HG03439 (cell line): ENCODE measurements around the gene UBAP2.
"Not testable (repeated sequence)": the region's sequence is repeated elsewhere in the genome, so short reads cannot be mapped to it uniquely, and the experiment has no call there.

Experiments used
- ATAC-seq: cut with Tn5 transposase; IDR thresholded peaks from one replicate; pipeline ENCODE4 v1.9.1; 2021; ENCODE audit warnings: mild to moderate bottlenecking, moderate library complexity; ENCODE audit not compliant: unreplicated experiment

UBAP2 gene

DNA sequence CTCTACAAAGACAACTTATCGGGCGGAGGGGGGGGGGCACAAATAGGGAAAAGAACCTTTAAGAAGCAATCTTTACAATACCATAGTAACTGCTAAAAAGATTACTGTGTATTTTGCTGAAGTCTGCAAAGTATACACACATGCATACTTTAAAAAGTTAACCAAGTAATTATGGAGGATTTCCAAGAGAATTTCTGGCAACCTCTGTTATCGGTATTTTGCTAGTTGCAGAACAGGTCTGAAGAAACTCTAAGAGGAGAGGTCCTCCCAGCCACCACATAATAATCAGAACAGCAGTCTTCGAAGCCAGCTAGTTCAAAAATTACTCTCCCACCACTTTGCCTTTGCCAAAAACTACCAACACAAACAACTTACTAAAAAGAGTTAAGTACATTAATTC is 56.1 kb downstream of the UBAP2 start:
- no peak for ATAC-seq

DNA sequence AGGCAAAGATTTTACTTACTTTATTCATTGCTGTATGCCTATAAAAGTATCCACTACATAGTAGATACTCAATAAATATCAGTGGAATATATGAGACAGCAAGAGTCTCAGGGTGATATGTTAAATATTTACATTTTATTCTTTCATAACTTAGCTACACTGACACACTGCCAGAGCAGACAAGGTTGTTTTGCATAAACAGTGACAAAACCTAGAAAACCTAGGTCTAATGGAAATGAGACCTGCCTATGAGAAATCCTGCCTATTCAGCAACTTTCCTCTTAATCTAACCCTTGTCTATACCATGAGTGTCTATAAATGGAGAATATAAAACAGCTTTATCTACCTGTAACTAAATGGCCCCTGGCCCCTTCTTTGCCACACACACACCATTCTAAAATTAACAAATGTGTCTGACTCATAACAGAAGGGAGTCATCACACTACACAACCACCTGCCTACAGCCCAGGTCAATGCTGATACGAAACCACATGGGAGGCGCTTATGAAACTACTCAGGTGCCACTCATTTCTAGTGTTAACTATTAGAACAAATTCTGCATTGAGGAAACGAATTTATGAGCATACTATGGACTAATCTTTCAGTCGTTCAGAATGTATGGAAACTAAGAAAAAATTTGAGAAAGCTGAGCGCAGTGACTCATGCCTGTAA is 60.3 kb downstream of the UBAP2 start:
- peak; percentile 96 for ATAC-seq

DNA sequence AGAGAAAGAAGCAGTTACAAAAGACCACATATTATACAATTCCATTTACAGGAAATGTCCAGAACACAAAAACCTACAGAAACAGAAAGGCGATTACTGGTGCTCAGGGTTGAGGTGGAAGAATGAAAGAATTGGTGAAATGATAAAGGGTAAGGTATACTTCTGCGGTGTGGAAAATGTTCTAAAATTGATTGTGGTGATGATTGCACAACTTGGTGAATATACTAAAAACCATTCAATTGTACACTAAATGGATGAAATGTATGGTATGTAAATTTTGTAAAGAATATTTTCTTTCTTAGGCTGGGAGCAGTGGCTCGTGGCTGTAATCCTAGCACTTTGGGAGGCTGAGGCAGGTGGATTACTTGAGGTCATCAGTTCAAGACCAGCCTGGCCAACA is 72.3 kb downstream of the UBAP2 start:
- no peak for ATAC-seq

DNA sequence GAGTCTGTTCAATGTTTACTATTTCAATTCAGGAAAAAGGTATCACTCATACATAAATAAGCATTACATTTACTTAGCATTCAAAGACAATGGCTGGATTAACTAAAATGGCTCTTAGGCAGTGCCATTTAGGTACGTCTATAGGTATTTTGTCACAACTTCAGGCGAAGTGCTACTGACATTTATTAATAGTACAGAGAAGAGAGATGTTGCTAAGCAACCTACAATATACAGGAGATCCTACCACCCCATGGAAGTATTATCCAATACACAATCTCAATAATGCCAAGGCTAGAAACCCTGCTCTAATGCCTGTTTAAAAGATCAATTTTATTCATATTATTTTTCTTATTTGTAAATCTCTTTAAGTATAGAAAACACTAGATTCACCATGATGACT is 76.0 kb downstream of the UBAP2 start:
- no peak for ATAC-seq

DNA sequence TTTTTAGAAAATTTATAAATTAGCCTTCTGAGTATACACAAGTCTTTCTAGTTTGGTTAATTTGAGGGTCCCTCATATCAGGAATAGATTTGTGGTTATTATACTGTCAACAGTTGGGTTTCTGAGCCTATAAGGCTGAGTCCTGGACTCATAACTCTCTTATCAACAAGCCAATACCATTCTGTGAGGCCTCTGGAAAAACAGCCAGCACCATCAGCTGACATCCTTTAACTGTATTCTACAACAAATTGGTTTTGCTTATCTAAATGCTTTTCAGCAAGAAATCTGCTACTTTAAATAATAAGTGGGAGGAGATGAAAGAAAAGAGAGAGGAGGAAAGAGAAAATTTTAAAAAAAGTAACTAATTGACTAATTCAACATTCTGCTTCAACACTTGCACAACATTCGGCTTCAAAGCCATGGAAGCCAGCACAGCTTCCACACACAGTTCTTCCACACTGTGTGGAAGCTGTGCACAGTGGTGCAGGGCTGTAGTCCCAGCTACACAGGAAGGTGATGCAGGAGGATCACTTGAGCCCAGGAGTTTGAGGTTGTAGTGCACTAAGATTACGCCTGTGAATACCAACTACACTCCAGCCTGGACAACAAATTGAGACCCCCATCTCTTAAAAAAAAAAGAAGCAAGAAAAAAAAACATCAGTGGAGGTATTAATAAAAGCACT is 84.5 kb downstream of the UBAP2 start:
- no peak for ATAC-seq

DNA sequence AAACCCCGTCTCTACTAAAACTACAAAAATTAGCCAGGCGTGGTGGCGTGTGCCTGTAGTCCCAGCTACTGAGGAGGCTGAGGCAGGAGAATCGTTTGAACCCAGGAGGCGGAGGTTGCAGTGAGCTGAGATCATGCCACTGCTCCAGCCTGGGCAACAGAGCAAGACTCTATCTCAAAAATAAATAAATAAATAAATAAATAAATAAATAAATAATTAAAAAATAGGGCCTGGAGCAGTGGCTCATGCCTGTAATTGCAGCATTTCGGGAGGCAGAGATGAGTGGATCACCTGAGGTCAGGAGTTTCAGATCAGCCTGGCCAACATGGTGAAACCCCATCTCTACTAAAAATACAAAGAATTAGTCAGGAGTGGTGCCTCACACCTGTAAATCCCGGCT is 86.2 kb downstream of the UBAP2 start:
- ATAC-seq, result not testable (repeated sequence)

DNA sequence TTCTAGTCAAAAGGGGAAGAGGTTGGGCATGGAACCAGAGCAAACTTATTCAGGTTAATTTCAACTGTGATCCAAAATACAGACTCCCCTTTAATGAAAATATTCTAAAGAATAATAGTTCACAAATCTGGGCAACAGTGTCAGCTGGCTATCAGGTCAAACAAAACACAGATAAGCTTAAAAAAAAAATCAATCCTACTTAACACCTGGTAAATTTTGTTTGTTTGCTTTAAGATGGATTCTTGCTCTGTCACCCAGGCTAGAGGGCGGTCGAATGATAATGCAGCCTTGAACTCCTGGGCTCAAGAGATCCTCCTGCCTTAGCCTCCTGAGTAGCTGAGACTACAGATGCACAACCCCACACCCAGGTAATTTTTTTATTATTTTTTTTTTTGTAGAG is 89.0 kb downstream of the UBAP2 start:
- ATAC-seq, result no peak

DNA sequence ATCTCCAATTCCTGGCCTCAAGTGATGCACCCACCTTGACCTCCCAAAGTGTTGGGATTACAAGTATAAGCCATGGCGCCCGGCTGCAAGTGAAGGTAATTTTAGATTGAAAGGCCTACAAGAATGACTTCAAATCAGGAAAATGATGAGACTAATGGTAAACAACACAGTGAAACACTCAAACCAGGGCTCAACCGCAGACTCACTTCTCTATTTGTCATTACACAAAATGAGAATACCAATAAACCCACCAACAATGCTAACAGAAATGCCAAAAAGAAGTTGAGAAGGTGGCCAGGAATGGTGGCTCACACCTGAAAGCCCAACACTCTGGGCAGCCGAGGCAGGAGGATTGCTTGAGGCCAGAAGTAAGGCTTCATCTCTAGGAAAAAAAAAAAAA is 92.1 kb downstream of the UBAP2 start:
- no peak for ATAC-seq

DNA sequence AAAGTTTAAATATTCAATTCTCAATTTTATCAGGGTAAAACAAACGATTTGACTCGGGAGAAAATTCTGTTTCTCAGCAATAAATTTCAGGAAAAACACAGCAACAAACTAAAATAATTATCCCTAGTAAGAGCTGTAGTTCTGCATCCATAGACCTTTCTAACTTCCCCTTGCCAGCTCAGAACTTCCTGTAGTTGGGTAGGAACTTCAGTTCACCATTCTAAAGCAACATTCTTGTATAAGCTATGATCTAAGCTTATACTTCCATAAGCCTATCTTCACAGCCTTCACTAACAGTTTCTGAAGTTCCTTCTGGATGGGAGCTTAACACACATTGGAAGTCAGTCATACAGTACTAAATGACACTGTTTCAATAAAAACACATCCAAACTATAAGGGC is 96.6 kb downstream of the UBAP2 start:
- ATAC-seq, result no peak

DNA sequence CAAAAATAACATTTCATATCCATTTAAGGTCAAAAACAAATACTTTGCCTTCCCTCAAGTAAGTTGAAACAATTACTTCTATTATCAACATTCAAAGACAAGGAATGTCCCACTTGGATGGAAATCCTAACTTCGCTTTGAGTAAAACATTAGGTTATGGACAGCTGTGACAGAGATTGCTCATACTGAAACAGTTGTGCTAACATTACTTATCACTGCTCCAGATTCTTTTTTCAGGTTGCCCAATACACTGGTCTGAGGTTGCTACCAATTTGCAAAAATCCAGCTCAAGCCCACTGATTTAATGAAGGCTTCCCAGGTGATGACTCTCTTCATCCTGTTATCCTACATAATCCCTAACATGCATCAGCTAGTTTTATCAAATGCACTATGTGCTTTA is 98.3 kb downstream of the UBAP2 start:
- no peak for ATAC-seq

DNA sequence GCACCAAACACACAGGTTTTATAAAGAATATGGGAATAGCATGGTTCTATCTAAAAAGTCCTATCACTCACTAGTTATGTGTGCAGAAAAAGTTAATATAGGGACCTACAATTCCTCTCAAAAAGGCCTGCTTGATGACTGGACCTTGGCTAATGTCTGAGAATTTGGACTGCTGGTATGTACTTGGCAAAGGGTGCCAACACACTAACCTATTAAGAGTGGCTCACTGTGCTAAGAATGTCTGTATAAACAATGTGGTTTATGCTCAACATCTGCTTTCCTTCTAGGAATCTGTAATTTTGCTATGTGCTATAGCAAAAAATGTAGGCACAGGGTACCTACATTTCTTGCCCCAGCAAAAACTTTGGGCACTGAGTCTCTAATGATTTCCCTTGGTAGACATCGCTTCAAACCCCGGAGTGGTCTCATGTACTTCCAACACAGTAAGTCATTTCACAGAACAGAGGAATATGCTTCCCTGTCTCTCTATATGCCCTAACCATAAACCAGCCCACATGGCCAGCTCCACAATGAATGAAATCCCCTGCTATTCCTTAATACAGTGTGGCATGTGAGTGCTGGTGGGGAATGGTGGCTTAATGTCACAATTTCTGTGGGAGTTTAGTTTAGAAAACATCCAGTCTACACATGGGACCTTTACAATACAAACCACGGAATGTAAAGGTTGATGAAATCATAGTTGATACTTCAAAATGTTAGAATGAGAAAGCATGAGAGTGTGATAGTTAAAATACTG is 101.7 kb downstream of the UBAP2 start:
- ATAC-seq, result no peak

DNA sequence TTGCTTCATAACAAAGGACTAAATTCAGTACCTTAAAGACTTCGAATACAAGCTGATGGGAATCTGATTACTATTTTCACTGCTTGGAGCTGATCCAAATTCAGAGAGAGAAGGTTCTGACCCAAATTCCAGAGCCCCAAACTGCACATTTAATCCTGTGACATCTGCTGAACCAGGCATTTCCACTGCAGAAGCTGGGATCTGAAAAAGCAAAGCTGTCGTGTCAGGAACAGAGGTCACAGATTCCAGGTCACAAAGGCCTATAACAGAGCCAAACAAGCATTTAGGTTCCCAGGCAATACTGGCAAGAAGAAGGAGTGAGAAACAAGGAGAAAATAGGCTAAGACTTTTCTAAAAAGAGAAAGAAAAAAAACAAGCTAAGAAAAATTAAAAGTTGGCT is 105.3 kb downstream of the UBAP2 start:
- ATAC-seq, result no peak

DNA sequence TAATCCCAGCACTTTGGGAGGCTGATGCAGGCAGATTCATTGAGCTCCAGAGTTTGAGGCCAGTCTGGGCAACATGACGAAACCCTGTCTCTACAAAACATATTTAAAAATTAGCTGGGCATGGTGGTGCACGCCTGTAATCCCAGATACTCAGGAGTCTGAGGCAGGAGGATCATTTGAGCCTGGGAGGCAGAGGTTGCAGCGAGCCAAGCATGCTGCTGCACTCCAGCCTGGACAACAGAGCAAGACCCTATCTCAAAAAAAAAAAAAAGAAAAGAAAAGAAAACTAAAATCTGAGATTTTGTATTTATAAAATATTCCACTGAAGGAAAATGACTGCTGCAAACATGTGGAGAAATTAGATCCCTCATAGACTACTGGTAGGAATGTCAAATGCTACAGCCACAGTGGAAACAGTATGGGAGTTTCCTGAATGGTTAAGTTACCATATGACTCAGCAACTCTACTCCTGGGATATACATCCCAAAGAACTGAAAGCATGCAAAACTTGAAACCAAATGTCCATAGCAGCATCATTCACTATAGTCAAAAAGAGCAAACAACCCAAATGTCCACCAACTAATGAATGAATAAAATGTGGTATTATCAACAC is 106.1 kb downstream of the UBAP2 start:
- no peak for ATAC-seq

DNA sequence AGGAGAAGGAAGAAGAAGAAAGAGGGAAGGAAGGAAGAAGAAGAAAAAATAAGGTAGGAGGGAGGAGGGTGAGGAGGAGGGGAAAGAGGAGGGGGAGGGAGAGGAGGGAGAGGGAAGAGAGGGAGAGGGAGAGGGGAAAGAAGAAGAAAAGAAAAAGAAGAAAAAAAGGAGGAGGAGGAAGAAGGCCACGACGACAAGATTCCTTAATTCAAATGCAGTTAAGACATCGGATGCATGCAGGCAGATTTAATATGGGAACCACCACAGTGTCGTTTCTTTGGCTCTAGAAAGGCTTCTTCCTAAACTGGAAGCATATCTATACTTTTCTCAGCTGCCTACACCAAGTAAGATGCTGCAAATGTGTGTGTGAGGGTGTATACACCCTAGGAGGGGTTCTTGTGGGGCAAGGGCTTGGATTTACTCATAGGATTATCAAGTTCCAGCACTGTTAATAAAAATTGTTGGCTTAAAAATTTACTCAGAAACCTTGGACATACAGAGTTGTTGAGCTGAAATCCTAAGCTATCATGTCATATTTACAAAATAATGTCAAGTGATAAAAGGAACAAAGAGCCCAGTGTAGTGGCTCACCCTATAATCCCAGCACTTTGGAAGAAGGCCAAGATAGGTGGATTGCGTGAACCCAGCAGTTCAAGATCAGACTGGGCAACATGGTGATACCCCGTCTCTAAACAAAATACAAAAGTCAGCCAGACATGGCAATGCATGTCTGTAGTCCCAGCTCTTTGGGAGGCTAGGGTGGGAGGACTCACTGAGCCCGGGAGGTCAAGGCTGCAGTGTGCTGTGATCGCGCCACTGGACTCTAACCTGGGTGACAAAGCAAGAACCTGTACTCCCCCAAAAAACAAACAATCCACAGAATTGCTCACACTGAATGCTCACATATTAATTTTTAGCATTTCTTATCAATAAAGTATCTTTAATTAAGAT is 108.5 kb downstream of the UBAP2 start:
- ATAC-seq, result no peak

DNA sequence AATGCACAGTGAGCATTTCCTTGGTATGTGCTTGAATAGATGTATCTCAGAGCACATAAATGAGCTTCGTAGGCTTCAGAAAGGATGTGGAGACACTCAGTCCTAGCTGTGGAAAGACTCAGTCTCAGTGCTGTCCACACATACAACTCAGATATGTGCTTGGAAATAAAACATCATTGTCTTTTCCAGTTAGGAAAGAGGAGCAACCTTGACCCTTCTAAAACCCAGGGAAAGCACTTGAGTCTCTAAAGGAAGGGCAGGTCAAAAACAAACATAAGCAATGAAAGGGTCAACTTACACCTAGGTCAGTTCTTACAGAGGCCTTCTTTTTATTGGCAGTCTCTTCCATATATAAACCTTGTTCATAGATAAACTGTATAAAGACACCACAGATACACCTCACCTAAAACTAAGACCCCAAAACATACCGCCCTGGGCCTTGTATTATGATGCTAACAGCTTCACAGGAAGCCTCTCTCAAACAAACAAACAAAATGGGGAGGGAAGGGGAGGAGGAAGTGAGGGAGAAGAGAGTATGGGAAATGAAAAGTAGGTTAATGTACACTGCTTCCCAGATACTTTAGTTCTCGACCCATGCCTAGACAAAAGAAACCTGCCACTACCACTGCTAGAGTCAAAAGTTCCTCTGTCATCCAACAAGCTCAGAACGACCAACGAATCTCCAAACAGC is 114.4 kb downstream of the UBAP2 start:
- ATAC-seq, result no peak

DNA sequence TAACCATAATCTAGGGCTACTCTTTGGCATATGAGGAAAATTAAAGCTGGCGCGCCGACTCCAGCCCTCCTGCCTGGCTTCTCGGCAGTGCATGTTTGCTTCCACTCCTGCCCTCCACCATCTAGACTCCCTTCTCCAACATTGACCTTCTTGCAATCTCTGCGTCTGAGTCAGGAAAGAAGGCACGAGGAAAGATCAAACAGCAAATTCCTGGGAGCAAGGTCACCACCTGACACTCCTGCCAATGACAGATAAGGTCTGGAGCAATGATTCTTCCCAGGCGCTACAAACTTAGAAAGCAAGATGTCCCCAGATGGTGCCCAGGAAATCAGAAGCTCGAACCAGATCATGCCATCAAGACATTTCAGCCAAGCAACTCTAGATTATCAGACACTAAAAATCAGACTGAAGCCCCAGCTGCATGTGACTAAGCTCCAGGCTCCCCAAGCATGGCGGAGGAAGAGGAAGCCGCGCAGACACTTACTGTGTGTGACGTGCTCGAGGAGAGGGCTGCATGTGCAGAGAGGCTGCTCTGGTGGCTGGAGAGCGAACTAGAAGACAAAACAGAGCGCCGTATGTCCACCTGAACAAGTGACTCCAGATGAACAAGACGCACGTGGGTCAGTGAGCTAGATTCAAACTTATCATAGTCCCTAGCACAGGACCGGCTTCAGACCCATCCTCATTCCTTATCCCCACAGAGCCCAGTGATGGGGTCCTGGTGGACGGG is 116.4 kb downstream of the UBAP2 start:
- ATAC-seq, result no peak

DNA sequence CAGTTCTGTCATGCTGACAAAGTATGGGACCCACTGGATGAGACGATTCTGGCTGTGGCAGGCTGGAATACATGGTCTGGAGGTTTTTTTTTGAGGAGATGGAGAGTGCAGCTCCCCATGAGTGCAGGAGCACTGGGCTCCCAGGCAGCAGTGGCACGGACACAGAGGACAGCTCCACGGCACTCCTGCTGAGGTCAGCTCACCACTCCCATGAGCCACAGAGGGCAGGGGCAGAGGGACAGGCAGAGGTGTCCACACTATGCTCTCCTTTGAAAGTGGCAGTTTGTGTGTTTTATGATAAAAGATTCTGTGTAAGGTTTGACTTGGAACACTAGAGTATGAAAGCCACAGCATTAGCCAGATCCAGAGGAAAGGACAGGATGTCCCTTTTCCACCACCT is 117.4 kb downstream of the UBAP2 start:
- ATAC-seq, result no peak

DNA sequence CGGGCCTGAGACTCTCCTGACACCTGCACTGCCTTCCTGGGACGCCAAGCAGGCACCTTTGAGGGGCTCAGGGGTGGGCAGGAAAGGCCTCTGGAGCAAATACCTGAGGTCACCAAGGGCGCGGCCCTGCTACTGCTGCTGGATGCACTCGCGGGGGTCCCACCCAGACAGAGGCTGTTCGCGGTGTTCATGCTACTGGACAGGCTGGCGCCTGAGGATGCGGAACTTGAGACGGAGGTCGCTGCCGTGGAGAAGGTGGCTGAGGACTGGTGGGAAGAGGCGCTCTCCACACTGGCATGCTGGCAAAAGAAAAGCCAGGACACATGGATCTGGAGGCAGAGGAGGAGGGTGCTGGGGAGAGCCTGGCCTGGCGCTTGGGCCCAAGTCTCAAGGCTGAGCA is 121.0 kb downstream of the UBAP2 start:
- ATAC-seq, result no peak

DNA sequence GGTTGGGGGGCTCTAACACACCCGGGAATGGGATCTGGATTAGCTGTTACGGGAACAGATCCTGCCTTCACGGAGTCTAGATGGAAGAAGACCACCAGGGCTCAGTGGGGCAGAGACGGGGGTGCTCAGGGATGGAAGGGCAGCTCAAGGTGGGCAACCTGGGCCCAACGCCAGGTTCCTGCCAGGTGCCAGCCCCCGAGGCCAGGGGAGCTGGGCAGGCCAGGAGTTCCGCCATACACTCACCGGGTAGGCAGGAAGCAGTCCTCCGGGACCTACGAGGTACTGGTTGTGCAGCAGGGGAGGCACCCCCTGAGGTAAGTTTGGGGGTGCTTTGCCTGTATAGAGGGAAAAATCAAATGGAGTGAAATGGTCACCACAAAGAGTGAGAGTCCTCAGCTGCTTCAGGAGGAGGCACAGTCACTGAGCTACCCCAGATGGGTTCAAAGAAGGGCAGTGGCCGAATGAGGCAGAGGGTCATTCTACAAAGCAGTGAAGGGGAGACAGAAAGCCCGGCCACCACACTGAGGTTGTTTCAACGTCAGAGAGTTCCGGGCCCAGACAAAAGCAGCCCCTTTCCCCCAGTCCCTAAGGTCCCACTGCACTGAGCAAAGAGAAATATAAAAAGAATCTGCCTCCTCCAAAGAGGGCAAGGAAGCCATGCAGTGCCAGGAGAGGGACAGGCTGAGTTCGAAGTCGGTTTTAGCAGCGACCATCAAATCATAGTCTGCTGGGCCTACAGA is 121.8 kb downstream of the UBAP2 start:
- no peak for ATAC-seq
